Suprapubic skin (tissue), 4 donors: ENCODE measurements around the gene GPR183. TPM values are rescaled to one million over a fixed set of nuclear protein-coding genes. Genes with fewer than 3 reads are reported as not detected.

ENCODE experiments used
- DNase-seq, 2 donors: peaks; one replicate each; pipeline ENCODE4 v3.0.0-alpha.2; 2019; ENCODE audit warnings: low spot score in 2 of 2
- H3K27ac ChIP-seq: fragments of 200-600 bp; sonication (generic); one replicate; pipeline ENCODE4 v1.5.1; 2019
- H3K27me3 ChIP-seq: fragments of 200-600 bp; sonication (generic); one replicate; pipeline ENCODE4 v1.5.1; 2019
- H3K36me3 ChIP-seq: fragments of 200-600 bp; sonication (generic); one replicate; pipeline ENCODE4 v1.5.1; 2019
- H3K4me1 ChIP-seq: fragments of 200-600 bp; sonication (generic); one replicate; pipeline ENCODE4 v1.5.1; 2019
- H3K4me3 ChIP-seq: fragments of 200-600 bp; sonication (generic); one replicate; pipeline ENCODE4 v1.5.1; 2019; ENCODE audit warnings: mild to moderate bottlenecking
- H3K9me3 ChIP-seq: fragments of 200-600 bp; sonication (generic); one replicate; pipeline ENCODE4 v1.5.1; 2019
- CTCF ChIP-seq, 2 donors: fragments of 200-600 bp in 1 of 2; fragments of 450-650 bp in 1 of 2; sonication (generic) in 1 of 2; IDR thresholded peaks; one replicate each; pipeline ENCODE4 v1.5.1; 2016 to 2019; ENCODE audit warnings: antibody characterized with exemption in 2 of 2, mild to moderate bottlenecking in 1 of 2, moderate library complexity in 1 of 2
- EP300 ChIP-seq: sonication (generic); formaldehyde crosslinking; IDR thresholded peaks from one replicate; pipeline ENCODE4 v1.6.1; 2017; ENCODE audit warnings: antibody characterized with exemption
- POLR2A ChIP-seq, 2 donors: fragments of 450-650 bp; IDR thresholded peaks; one replicate each; pipeline ENCODE4 v1.6.1; 2017; ENCODE audit warnings: antibody characterized with exemption in 2 of 2, mild to moderate bottlenecking in 2 of 2, moderate library complexity in 2 of 2
- POLR2AphosphoS5 ChIP-seq, 3 donors: sonication (generic); formaldehyde crosslinking; IDR thresholded peaks; one replicate each; pipeline ENCODE4 v1.6.1; 2017; ENCODE audit warnings: antibody characterized with exemption in 3 of 3
- WGBS: methylation state at CpG from one replicate; pipeline ENCODE4 v1.1.5; 2018; 5-methylcytosine and 5-hydroxymethylcytosine counted together
- total RNA-seq, 4 donors: library from RNA; depleted of rRNA; stranded (reverse); fragments of >200 nt; gene quantifications; one replicate each; pipeline ENCODE4 v1.1.0, GENCODE V29; 2016

GPR183 gene
- total RNA-seq, 4 donors from 2014 or later, result 2.3 to 7.0 (median 4.4) TPM

GRCh38 chr13:99342723-99343315, 35.6 kb upstream of the GPR183 start:
- no peak overlapping the region for H3K27ac ChIP-seq
- H3K4me3 ChIP-seq, result no peak overlapping the region
- H3K27me3 ChIP-seq, result no peaks in the 10 kb centered on the region
- H3K9me3 ChIP-seq, result no peaks in the 10 kb centered on the region
- DNase-seq, result no peak
- no peaks in the 10 kb centered on the region for H3K4me1 ChIP-seq
- H3K36me3 ChIP-seq, result peaks cover 60% of the 10 kb centered on the region
- TF ChIP-seq POLR2A (IDR thresholded peaks at IDR 0.05) (no peak), CTCF (IDR thresholded peaks at IDR 0.05) (no peak), EP300 (no peak), POLR2AphosphoS5 (IDR thresholded peaks at IDR 0.05) (no peak)
- 72% methylated on average over 10 of the region's 10 CpGs for WGBS

- H3K4me3 ChIP-seq, result no peak overlapping the region
- H3K9me3 ChIP-seq, result no peaks in the 10 kb centered on the region
- peaks cover 53% of the 10 kb centered on the region for H3K36me3 ChIP-seq
- no peak overlapping the region for H3K27ac ChIP-seq
- no peaks in the 10 kb centered on the region for H3K27me3 ChIP-seq
- no peak for TF ChIP-seq POLR2AphosphoS5 (IDR thresholded peaks at IDR 0.05)
- no peak for TF ChIP-seq EP300
- TF ChIP-seq CTCF (IDR thresholded peaks at IDR 0.05), result no peak
- TF ChIP-seq POLR2A (IDR thresholded peaks at IDR 0.05), result no peak
- H3K4me1 ChIP-seq, result no peaks in the 10 kb centered on the region
- 98% methylated on average over 8 of the region's 16 CpGs for WGBS
- DNase-seq, result no peak
Measured at GRCh38 chr13:99341969-99342722, 34.9 kb upstream of the GPR183 start.

GRCh38 chr13:99340638-99341037, 33.4 kb upstream of the GPR183 start:
- no peaks in the 10 kb centered on the region for H3K9me3 ChIP-seq
- peaks cover 44% of the 10 kb centered on the region for H3K36me3 ChIP-seq
- H3K27me3 ChIP-seq, result no peaks in the 10 kb centered on the region
- TF ChIP-seq POLR2AphosphoS5 (IDR thresholded peaks at IDR 0.05) (no peak), EP300 (no peak), CTCF (IDR thresholded peaks at IDR 0.05) (no peak), POLR2A (IDR thresholded peaks at IDR 0.05) (no peak)
- H3K27ac ChIP-seq, result no peak overlapping the region
- H3K4me3 ChIP-seq, result no peak overlapping the region
- no peak for DNase-seq
- H3K4me1 ChIP-seq, result no peaks in the 10 kb centered on the region

GRCh38 chr13:99339736-99340397, 32.7 kb upstream of the GPR183 start:
- WGBS, result 80% methylated on average over 8 of the region's 8 CpGs
- H3K27ac ChIP-seq, result no peak overlapping the region
- H3K9me3 ChIP-seq, result no peaks in the 10 kb centered on the region
- no peak overlapping the region for H3K4me3 ChIP-seq
- no peaks in the 10 kb centered on the region for H3K27me3 ChIP-seq
- H3K4me1 ChIP-seq, result no peaks in the 10 kb centered on the region
- no peak for DNase-seq
- TF ChIP-seq POLR2AphosphoS5 (IDR thresholded peaks at IDR 0.05), result no peak
- TF ChIP-seq POLR2A (IDR thresholded peaks at IDR 0.05), result no peak
- no peak for TF ChIP-seq CTCF (IDR thresholded peaks at IDR 0.05)
- no peak for TF ChIP-seq EP300
- H3K36me3 ChIP-seq, result peaks cover 49% of the 10 kb centered on the region

GRCh38 chr13:99339230-99339721, 32.1 kb upstream of the GPR183 start:
- H3K36me3 ChIP-seq, result peaks cover 49% of the 10 kb centered on the region
- no peak for DNase-seq
- no peaks in the 10 kb centered on the region for H3K9me3 ChIP-seq
- H3K27me3 ChIP-seq, result no peaks in the 10 kb centered on the region
- WGBS, result 91% methylated on average over 5 of the region's 5 CpGs
- H3K4me1 ChIP-seq, result no peaks in the 10 kb centered on the region
- TF ChIP-seq POLR2A (IDR thresholded peaks at IDR 0.05) (no peak), POLR2AphosphoS5 (IDR thresholded peaks at IDR 0.05) (no peak), EP300 (no peak), CTCF (IDR thresholded peaks at IDR 0.05) (no peak)
- H3K4me3 ChIP-seq, result no peak overlapping the region
- no peak overlapping the region for H3K27ac ChIP-seq
